Thymus (tissue), 14 donors: Measurements from ENCODE around the gene TDP1. TPM values are rescaled to one million over a fixed set of nuclear protein-coding genes. Genes with fewer than 3 reads are reported as not detected.

ENCODE experiments used
- DNase-seq, 9 donors: peaks; one replicate each; pipeline ENCODE4 v3.0.0-alpha.2; 2013; ENCODE audit warnings: low spot score in 9 of 9, low read depth in 6 of 9, missing footprints in 1 of 9
- H3K27ac ChIP-seq, 2 donors: one replicate each; pipeline ENCODE4 v1.5.1; 2013; ENCODE audit warnings: control low read depth in 1 of 2, low read depth in 1 of 2, low read length in 1 of 2, mild to moderate bottlenecking in 1 of 2, moderate library complexity in 1 of 2
- H3K27me3 ChIP-seq, 2 donors: one replicate each; pipeline ENCODE4 v1.5.1; 2013; ENCODE audit warnings: low read length in 1 of 2; ENCODE audit not compliant: control insufficient read depth in 2 of 2, insufficient read depth in 1 of 2
- H3K36me3 ChIP-seq, 2 donors: one replicate each; pipeline ENCODE4 v1.5.1; 2013; ENCODE audit warnings: low read length in 1 of 2, mild to moderate bottlenecking in 1 of 2, moderate library complexity in 1 of 2; ENCODE audit not compliant: control insufficient read depth in 2 of 2, insufficient read depth in 2 of 2
- H3K4me1 ChIP-seq, 2 donors: one replicate each; pipeline ENCODE4 v1.5.1; 2013; ENCODE audit warnings: low read length in 2 of 2; ENCODE audit not compliant: control insufficient read depth in 2 of 2, insufficient read depth in 2 of 2
- H3K4me3 ChIP-seq, 2 donors: one replicate each; pipeline ENCODE4 v1.5.1; 2013; ENCODE audit warnings: low read length in 2 of 2, control low read depth in 1 of 2, mild to moderate bottlenecking in 1 of 2
- H3K9me3 ChIP-seq, 2 donors: one replicate each; pipeline ENCODE4 v1.5.1; 2013; ENCODE audit warnings: low read length in 1 of 2, mild to moderate bottlenecking in 1 of 2; ENCODE audit not compliant: control insufficient read depth in 2 of 2, insufficient read depth in 1 of 2
- WGBS: extraction: QIAGEN DNeasy Blood & Tissue Kit; methylation state at CpG from one replicate; pipeline ENCODE4 v1.1.7; 2013; 5-methylcytosine and 5-hydroxymethylcytosine counted together
- long read RNA-seq, 10 donors: transcript quantifications; one replicate each; lab custom pipeline, GENCODE V29; 2026
- polyA plus RNA-seq: library from polyadenylated mRNA; stranded (reverse); fragments of 200-250 nt; gene quantifications from one replicate; pipeline ENCODE4 v1.2.3, GENCODE V29; 2013
- total RNA-seq: library from RNA; stranded (reverse); fragments of 120-200 nt; gene quantifications from one replicate; pipeline ENCODE4 v1.2.4, GENCODE V29; 2013
- donor health status: healthy.

TDP1 gene
- total RNA-seq (31.4 TPM), polyA plus RNA-seq (12.5 TPM)
- long read RNA-seq, donor 1 = 0 reads
- long read RNA-seq, donor 2 = 0 reads
- long read RNA-seq, donor 3, transcript TDP1-203 (16 exons, 2,068 nt) = major isoform, 6 of 14 reads
- long read RNA-seq, donor 3, partial matches to known transcripts = 5 of 14 reads
- long read RNA-seq, donor 3, other reads (novel, unspliced or antisense) = 0 of 14 reads
- long read RNA-seq, donor 4, partial matches to known transcripts = 0 of 2 reads
- long read RNA-seq, donor 4, other reads (novel, unspliced or antisense) = 0 of 2 reads
- long read RNA-seq, donor 5, partial matches to known transcripts = 0 of 4 reads
- long read RNA-seq, donor 5, other reads (novel, unspliced or antisense) = 0 of 4 reads
- long read RNA-seq, donor 6, transcript TDP1-203 (16 exons, 2,068 nt) = major isoform, 5 of 7 reads
- long read RNA-seq, donor 6, partial matches to known transcripts = 0 of 7 reads
- long read RNA-seq, donor 6, other reads (novel, unspliced or antisense) = 0 of 7 reads
- long read RNA-seq, donor 7, transcript TDP1-203 (16 exons, 2,068 nt) = major isoform, 7 of 10 reads
- long read RNA-seq, donor 7, partial matches to known transcripts = 0 of 10 reads
- long read RNA-seq, donor 7, other reads (novel, unspliced or antisense) = 0 of 10 reads
- long read RNA-seq, donor 8, partial matches to known transcripts = 0 of 2 reads
- long read RNA-seq, donor 8, other reads (novel, unspliced or antisense) = 0 of 2 reads
- long read RNA-seq, donor 9, partial matches to known transcripts = 0 of 2 reads
- long read RNA-seq, donor 9, other reads (novel, unspliced or antisense) = 0 of 2 reads
- long read RNA-seq, donor 10, partial matches to known transcripts = 0 of 3 reads
- long read RNA-seq, donor 10, other reads (novel, unspliced or antisense) = 0 of 3 reads

- H3K27me3 ChIP-seq = no peaks in the 10 kb centered on the region
- peaks cover 2 to 11% of the 10 kb centered on the region in 2 donors for H3K9me3 ChIP-seq
- H3K36me3 ChIP-seq = peaks cover 13 to 19% of the 10 kb centered on the region in 2 donors
- peak within 1 kb of the TSS; percentile 64 to 85 for H3K4me3 ChIP-seq
- peak within 1 kb of the TSS; percentile 94 to 98 for H3K27ac ChIP-seq
- peaks cover 20 to 21% of the 10 kb centered on the region in 2 donors for H3K4me1 ChIP-seq
- WGBS = under 1% methylated on average over 84 of the region's 84 CpGs
- peak; percentile 91 to 98 (median 96) for DNase-seq
Observed at GRCh38 chr14:89955745-89956660, at the start of gene TDP1. TDP1 (plus strand) TSS chr14:89955927; CDS start chr14:89963115, 7,188 bp downstream.

GRCh38 chr14:89906000-89906399, 49.7 kb upstream of the TDP1 start:
- H3K9me3 ChIP-seq = no peaks in the 10 kb centered on the region
- no peak overlapping the region for H3K27ac ChIP-seq
- H3K36me3 ChIP-seq = no peaks in the 10 kb centered on the region
- H3K4me1 ChIP-seq = no peaks in the 10 kb centered on the region
- DNase-seq = no peak
- no peak overlapping the region for H3K4me3 ChIP-seq
- H3K27me3 ChIP-seq = no peaks in the 10 kb centered on the region

DNA sequence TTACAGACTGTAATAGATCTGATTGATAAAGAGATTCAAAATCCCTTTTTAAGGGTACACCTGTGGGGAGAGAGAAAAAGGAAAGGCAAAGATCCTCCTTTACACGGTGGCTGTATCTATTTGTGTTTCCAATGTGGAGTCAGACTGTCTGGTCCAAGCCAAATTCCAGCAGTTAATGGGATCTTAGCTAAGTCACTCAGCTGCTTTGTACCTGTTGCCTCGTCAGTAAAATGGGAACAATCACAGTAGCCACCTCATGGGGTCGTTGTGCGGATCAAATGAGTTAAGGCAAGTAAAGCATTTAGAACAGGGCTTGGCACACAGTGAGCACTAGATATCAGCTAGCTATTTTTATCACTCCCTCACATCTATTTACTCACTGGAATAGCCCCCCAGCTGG, 48.1 kb upstream of the TDP1 start:
- H3K27me3 ChIP-seq = no peaks in the 10 kb centered on the region
- H3K27ac ChIP-seq = no peak overlapping the region
- no peak for DNase-seq
- H3K4me3 ChIP-seq = no peak overlapping the region
- H3K36me3 ChIP-seq = no peaks in the 10 kb centered on the region
- no peaks in the 10 kb centered on the region for H3K9me3 ChIP-seq
- peaks cover 0 to 4% of the 10 kb centered on the region in 2 donors for H3K4me1 ChIP-seq
- WGBS = 98% methylated on average over 4 of the region's 4 CpGs

- Histone ChIP-seq H3K4me1 (peaks cover 0 to 4% of the 10 kb centered on the region in 2 donors), H3K27me3 (no peaks in the 10 kb centered on the region), H3K36me3 (no peaks in the 10 kb centered on the region), H3K4me3 (no peak overlapping the region), H3K9me3 (no peaks in the 10 kb centered on the region), H3K27ac (no peak overlapping the region)
- WGBS = 98% methylated on average over 9 of the region's 9 CpGs
- DNase-seq = no peak
Observed at GRCh38 chr14:89908712-89909450, 46.8 kb upstream of the TDP1 start.

GRCh38 chr14:89909586-89909985, 46.1 kb upstream of the TDP1 start:
- H3K4me1 ChIP-seq = peaks cover 0 to 4% of the 10 kb centered on the region in 2 donors
- H3K9me3 ChIP-seq = no peaks in the 10 kb centered on the region
- no peak overlapping the region for H3K4me3 ChIP-seq
- no peaks in the 10 kb centered on the region for H3K27me3 ChIP-seq
- 94% methylated on average over 9 of the region's 9 CpGs for WGBS
- H3K27ac ChIP-seq = no peak overlapping the region
- no peaks in the 10 kb centered on the region for H3K36me3 ChIP-seq
- DNase-seq = no peak

GRCh38 chr14:89910691-89911009, 45.1 kb upstream of the TDP1 start:
- no peak for DNase-seq
- Histone ChIP-seq H3K27me3 (no peaks in the 10 kb centered on the region), H3K36me3 (no peaks in the 10 kb centered on the region), H3K9me3 (no peaks in the 10 kb centered on the region), H3K27ac (no peak overlapping the region), H3K4me1 (peaks cover 0 to 4% of the 10 kb centered on the region in 2 donors), H3K4me3 (no peak overlapping the region)
- WGBS = 93% methylated on average over 5 of the region's 5 CpGs

- Histone ChIP-seq H3K27ac (no peak overlapping the region), H3K36me3 (no peaks in the 10 kb centered on the region), H3K4me3 (no peak overlapping the region), H3K27me3 (no peaks in the 10 kb centered on the region), H3K9me3 (no peaks in the 10 kb centered on the region), H3K4me1 (peaks cover 0 to 4% of the 10 kb centered on the region in 2 donors)
- 79% methylated on average over 11 of the region's 11 CpGs for WGBS
- DNase-seq = no peak
Observed at GRCh38 chr14:89911010-89911919, 44.5 kb upstream of the TDP1 start.
